ENCODE measurements around the gene RDH12.
"Not testable (repeated sequence)": the region's sequence is repeated elsewhere in the genome, so short reads cannot be mapped to it uniquely, and the experiment has no call there.

The RDH12 gene

DNA sequence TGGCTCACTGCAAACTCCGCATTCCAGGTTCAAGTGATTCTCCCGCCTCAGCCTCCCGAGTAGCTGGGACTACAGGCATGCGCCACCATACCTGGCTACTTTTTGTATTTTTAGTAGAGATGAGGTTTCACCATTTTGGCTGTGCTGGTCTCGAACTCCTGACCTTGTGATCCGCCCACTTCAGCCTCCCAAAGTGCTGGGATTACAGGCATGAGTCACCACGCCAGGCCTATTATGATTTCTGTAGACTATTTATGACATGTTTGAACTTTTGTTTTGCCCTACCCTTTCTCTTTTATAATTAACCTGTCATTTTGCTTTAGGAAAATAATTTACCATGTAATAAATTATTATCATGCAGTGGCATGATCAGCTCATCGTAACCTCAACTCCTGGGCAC is at the start of gene RDH12:
RDH12 (plus strand) TSS at position 395 of the 400 bp plus-strand sequence. CDS start 20,757 bp downstream, outside the sequence.
- DNase-seq, ATAC-seq: not testable (repeated sequence)

DNA sequence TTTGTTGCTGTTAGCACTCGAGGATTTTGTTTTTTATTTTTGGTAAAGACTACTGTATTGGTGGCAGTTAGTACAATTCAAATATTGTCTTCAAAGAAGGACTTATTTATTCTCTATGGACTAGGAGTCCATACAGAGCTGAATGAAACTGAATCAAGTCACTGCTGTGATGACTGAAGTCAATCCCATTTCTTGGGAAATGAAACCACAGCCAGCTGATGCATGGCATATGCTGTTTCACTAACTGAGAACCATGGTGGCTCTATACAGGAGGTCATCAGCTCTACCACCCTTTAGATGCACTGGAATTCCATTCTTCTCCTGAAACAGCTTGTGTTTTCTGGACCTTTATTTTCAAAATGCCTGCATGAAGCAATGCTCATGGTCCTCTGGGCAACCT is 49.5 kb upstream of the RDH12 start:
- ATAC-seq (no peak), DNase-seq (no peak)

DNA sequence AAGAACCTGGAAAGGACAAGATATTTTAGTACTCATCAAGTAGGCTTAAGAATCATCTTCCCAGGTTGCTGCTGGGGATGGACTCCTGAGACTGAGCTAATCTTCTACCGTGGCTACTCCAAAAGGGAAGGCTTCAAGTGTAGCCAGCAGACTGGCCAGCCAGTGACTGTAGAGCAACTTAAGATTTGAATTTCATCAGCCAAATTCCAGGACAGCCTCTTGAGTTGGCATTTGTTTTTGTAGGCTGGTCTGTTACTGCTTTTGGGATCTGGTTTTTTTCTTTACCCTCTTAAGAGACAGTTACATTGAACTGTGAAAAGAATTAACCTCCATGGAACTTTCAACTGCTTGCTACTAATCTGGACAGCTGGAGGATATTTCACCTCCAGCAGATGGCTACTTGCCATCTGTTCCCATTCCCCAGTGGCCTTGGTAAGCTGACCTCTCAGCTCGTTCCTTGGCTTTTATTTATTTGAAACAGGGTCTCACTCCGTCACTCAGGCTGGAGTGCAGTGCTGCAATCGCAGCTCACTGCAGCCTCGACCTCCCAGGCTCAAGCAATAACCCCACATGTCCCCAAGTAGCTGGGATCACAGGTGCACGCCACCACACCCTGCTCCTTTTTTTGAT is 47.9 kb upstream of the RDH12 start:
- ATAC-seq, result no peak
- DNase-seq, result no peak

DNA sequence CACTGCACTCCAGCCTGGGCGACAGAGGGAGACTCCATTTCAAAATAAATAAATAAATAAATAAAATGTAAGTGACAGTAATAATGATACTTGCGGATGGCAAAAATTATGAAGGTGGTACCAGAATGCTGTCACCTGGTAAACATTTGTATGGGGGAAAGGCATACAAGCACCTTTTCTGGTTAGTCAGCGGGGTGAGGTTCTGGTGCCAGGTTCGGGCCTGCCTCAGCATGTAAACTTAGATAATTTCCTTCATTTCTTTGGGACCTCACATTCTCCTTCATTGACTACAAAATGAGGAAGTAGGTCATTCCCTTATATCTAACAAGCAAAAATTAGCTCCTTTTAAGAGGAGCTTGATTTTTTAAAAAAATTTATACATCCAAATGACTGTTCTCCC is 38.1 kb upstream of the RDH12 start:
- no peak for DNase-seq

DNA sequence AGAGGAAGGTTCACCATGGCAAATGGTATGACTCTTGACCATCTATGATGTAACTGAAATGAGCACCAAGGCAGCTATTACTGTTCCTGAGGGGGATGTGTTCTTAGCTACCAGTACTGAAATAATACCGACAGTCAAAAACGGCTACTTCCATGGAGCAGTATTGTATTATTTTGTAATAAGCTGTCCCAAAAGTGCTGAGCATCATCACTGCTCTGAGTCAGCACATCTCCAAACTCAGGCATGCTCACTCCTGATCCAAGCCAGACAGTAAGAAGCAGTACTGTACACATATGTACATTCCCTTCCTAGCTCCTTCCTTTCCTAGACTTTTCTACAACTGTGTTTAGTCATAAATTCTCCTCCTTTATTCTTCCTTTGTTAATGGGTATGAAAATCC is 35.8 kb upstream of the RDH12 start:
- no peak for ATAC-seq
- DNase-seq, result no peak

More for the DNA sequence above, 38.1 kb upstream of the RDH12 start:
- no peak for ATAC-seq

DNA sequence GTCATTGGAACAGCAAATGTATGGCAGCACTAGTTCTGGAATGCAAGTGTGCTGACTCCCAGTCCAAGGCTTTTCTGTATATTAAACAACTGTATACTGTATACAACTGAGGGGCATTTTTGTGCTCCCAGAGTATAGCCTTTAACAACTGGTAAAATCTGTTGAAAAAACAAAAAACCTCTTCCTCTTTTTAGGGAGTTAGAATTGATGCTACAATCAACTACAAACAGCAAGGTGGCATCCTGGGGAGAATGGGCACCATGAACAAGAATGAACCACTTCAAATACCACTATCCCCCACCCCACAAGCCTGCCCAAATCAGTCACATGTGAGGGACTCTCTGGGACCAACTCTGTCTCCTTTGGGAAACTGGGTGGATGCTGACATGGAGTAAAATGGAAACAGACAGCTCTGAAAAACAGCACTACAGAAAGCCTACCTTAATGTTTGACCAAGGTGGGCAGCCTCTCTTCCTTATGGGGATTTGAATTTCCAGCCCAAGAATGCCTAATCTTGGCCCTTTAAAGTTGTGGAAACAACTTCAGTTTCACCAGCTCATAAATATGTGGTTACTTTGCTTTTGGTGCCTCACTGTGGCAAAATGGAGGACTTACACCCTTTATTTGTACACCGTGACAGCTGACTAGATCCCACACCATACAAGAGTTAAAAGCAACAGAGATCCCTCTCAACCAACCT is 34.8 kb upstream of the RDH12 start:
- ATAC-seq (peak; percentile 70), DNase-seq (no peak)

DNA sequence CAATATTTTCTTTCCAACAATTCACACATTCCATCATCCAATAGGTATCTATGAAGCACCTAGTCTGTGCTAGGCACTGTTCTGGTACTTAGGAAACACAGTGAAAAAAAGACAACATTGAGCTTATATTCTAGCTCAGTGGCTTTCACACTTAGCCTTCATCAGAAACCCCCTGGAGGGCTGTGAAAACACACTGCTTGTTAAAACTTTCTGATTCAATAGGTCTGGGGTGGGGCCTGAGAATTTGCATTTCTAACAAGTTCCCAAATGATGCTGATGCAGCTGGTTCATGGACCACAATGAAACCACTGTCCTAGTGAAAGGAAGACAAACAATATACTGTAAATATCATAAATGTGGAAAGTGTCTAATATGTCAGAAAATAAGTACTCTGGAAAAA is 33.1 kb upstream of the RDH12 start:
- ATAC-seq, result peak; percentile 68
- peak; percentile 15 for DNase-seq

DNA sequence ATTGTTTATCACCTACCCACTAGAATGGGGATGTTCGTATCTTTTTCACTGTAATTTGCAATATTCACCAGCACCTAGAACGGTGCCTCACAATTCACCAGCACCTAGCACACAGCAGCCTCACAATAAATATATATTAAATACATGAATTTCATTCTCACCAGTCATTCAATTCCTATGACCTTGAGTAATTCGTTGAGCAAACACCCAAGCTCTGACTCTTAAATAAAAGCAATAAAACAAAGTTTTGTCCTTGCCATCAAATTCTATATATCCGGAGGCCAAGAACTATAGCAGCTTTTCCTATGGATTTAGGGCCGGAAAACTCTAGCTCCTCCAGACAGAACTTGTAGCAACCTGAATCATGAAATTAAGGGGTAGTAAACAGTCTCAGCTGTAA is 28.2 kb upstream of the RDH12 start:
- DNase-seq, result no peak
- ATAC-seq, result no peak

DNA sequence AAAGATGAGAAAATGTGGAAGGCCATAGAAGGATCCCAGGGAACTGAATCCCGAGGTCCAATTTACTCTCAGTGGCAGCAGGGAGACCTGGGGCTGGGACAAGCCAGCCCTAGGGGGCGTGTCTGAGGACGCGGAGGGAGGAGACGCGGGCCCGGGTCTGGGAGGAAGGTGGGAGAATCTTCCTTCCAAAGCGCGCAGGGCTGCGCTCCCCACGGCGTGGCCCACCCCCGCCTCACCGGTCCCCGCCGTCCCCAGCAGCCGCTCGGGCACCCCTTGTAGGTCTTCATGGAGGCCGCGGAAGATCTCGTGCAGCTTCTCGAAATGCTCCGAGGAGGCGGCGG is 27.6 kb upstream of the RDH12 start:
- ATAC-seq, result peak; percentile 69
- DNase-seq, result peak; percentile 71

DNA sequence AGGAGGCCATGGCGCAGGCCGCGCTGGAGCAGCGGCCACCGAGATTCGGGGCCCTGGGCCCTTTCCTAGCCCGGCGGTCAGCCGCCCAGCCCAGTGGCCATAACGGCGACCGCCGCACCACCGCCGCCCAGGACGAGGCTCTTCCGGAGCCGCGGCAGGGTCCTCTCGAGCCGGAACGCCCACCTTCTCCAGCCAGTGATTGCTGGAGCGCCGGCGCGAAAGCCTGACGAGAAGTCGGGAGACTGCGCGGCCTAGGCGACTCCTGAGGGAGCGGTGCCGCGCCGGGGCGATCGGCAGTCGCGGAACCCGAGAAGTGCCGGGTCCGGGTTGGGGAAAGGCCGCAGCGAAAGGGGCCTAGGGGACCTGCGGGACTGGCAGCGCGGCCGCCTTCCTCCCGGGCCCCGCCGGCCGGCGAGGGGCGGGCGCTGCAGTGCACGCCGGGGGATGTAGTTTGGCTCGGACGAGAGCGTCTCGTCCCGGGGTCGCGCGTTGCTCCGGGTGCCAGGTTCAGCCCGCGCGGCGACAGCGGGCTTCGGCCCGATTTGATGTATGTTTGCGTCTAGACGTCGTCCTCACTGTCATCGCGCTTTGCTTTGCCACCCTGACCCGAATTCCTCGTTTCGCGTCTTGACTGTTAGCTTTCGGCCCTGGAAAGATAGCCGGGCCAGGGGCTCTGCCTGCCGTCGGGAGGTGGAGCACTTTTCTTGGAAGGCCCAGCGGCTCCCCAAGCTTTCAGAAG is 27.0 kb upstream of the RDH12 start, which contains the start of gene VTI1B:
VTI1B (minus strand) TSS at position 153 of the 739 bp plus-strand sequence; CDS start at position 10, 143 bp downstream.
- ATAC-seq (peak; percentile 95), DNase-seq (peak; percentile 81)

DNA sequence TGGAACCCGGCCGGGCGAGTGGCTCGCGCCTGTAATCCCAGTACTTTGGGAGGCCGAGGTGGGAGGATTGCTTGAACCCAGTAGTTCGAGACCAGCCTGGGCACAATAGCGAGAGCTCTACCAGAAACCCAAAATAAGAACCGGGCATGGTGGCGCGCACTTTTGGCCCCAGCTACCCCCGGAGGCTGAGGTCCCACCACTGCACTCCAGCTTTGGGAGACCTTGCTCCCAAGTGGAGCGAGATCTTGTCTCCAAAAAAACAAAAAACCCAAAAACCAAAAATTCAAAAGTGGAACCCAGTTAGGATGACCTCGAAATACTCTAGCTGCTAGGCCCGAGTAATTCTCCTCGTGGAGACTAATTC is 26.5 kb upstream of the RDH12 start:
- DNase-seq (no peak), ATAC-seq (no peak)

DNA sequence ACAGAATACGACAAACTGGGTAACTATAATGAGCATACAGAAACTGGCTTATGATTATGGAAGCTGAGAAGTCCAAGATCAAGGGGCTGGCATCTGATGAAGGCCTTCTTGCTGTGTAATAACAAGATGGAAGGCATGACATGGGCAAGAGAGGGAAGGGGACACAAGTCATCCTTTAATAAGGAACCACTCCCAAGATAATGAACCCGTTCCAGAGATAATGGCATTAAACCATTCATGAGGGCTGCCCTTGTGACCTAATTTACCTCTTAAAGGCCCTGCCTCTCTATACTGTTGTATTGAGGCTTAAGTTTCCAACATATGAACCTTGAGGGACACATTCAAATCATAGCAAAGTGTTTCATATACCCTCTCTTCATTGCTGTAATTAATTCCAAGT is 22.7 kb upstream of the RDH12 start:
- no peak for DNase-seq
- no peak for ATAC-seq

DNA sequence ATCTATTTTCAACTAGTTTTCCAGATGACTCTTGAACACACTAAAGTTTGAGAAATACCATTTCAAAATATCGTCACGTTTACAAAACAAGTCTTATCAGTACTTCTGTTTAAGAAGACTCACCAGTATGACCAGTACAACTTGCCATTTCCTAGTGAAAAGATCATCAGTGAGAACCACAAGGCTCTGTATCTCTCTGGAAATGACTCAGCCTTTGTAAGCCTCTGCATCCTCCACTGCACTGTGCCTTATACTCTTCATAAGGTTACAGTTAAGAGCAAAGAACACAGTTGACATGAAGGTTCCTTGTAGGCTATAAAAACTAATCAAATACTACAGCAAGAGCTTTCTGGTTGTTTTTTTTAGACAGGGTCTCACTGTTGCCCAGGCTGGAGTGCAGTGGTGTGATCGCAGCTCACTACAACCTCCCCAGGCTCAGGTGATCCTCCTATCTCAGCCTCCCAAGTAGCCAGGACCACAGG is 21.5 kb upstream of the RDH12 start:
- no peak for DNase-seq
- peak; percentile 96 for ATAC-seq

DNA sequence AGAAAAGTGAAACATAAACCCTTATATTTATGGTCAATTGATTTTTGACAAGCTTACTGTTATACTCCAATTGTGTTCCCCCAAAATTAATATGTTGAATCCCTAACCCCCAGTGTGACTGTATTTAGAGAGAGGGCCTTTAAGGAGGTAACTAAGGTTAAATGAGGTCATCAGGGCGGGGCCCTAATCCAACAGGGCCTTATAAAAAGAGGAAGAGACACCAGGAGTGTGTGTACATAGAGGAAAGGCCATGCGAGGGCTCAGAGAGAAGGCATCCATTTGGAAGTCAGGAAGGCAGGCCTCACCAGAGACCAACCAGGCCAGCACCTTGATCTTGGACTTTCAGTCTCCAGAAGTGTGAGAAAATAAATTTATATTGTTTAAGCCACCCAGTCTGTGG is 20.7 kb upstream of the RDH12 start:
- DNase-seq (no peak), ATAC-seq (no peak)

DNA sequence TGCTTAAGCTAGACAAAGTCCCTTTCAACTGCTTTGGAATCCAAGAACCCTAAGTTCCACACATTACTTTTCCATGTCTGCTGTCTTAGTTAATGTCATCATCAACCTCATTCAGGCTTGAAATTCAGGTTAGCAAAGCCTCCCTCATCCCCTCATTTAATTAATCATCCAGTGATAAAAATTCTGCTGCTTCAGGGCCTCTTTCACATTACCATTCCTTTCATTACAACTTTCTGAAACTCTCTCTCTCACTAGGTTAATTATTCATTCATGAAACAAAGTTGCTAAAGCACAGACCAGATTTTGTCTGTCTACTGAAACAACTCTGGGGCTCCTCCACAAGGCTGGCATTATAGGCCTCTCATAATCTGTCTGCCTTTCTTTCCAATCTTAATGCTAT is 17.8 kb upstream of the RDH12 start:
- ATAC-seq (no peak), DNase-seq (no peak)

DNA sequence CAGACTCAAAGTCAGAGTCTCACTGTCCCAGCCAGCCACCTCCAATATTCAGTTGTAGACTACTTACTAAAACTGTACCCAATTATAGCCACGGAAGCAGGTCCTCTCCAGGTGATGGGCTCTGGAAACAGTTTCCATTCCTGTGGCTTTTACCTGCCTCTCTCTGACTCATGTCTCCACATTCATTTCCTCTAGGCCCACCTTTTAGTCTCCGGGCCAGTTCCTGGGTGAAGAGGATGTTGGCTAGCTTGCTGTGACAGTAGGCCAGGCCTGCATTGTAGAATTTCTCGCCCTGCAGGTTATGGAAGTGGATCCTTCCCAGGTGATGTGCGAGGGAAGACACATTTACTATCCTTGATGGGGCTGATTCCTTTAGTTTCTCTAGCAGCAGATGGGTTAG is 11.7 kb upstream of the RDH12 start:
- DNase-seq, result no peak
- ATAC-seq, result no peak

DNA sequence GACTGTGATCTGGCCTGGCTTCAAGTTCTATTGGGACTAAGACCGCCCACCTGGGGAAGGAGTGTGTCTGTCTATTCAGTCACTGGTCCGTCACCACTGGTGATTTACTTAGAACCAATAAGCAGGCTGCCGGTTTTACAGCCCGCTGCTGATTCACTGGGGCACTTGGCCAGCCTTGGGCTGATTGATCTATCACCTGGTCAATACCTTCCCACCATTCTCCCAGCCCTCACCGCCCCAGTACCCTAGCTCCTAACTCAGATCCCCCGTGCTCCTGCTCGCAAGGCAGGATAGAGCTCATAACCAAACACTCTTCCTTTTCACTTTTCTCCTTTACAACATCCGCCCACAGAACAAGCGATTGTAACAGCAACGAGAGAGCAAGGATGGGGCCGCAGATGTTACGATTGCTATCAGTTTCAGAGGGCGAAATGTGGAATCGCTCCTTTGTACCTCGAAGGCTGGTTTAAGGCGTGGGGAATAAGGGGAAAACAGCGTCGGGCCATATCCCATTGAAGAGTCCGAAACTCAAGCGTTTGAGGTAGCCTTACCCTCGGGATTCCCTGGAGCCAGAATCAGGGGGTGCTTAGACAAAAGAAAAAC is 6.8 kb upstream of the RDH12 start:
- ATAC-seq (peak; percentile 94), DNase-seq (peak; percentile 79)

DNA sequence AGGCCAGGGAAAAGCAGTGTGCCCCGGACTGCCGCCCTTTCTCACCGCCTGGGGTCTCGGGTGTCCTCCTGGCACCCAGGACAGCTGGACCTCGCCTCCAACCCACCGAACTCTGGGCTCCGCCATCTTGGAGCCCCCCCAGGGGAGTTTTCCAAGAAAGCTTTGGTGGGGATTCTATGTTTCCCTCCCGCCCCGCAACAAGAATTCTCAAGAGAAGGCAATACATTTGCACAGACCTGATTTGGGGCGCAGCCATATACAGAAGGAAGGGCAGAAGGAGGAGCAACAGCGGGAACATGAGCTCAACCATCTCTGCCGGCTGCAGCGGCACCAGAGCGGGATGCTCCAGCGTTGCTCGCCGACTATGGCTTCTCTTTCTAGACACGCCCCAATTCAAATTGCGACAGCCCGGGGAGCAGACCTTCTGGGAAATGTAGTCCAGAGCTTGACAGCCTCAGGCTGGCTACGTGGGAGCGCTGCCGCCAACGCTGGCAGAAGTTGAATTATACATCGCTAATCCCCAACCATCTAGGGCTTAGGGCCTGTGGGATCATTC is 6.2 kb upstream of the RDH12 start, which contains the start of gene RDH11:
RDH11 (minus strand) TSS at position 371 of the 556 bp plus-strand sequence; CDS start at position 310, 61 bp downstream.
- DNase-seq (peak; percentile 81), ATAC-seq (peak; percentile 89)

DNA sequence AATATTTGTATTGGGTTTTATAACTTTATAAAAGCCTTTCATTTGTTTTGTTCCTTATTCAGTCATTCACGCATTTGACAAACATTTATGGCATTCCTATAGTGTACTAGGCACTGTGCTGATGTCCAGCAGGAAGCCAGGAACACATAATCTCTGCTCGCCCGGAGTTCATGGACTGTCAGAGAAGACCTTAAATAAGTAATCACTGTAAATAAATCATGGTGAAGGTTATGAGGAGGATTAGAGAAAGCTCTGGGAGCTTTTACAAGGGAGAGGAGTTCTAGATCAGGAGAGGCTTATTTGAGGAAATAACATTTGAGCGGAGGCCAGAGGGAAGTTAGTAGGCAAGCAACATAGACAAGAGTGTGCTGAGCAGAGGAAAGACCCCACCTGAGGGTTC is 4.7 kb upstream of the RDH12 start:
- DNase-seq (no peak), ATAC-seq (no peak)

DNA sequence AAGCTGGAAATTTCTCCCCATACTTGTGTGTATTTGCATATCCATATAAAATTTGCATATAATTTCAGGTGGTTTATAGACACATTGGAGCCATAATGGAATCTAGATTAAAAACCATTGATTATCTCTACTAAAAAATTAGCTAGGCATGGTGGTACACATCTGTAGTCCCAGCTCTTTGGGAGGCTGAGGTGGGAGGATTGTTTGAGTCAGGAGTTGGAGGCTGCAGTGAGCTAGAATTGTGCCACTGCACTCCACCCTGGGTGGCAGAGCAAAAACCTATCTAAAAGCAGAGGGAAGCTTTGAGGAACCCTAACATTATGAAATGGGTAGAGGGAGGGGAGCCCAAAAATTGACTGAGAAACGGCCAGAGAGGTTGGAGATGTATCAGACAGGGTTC is 3.5 kb upstream of the RDH12 start:
- ATAC-seq, result no peak
- no peak for DNase-seq

DNA sequence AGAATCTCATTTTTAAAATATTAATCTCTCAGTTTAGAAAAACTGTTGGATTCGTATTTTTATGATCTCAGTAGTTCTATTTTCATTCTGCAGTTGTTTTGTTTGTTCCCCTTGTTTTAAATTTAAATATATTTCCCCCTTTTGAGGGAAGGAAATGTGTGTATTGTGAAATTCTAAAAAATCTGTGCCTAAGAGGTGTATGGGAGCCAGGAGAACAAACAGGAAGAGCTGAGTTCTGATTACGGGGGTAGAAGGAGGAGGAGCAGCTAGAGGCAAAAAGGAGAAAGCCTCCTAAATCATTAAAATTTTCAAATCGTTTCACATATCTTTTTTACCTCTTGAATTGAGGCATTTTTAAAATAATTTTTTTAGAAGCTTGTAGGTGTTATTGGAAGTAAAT is 2.3 kb downstream of the RDH12 start:
- ATAC-seq (no peak), DNase-seq (no peak)

DNA sequence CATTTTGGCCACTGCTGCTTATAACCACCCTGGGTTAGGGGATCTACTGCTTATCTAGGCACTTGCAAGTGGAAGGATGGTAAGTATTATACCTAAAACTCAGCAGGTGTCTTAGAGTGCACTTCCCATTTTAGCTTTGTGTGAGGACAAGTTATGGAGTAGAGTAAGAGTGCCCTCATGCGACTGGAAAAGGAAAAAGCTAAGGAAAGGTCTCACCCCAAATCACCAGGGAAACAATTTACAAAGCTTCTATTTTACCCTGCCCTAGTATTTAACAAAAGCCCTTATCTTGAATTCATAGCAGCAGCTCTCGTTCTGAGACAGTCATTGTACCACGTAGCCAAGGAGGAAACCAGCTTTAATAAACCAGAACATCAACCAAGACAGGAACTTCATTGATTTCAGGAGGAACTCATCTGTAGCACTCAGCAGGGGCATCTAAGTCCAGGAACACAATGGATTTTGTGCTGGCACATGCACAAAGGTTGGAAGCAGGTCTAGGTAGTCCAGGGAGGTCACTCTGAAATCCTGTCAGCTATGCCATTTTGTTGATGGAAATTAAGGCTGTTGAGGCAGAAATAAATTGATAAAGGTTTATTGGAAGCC is 2.9 kb downstream of the RDH12 start:
- DNase-seq (no peak), ATAC-seq (peak; percentile 77)

Data from stimulated activated naive CD8-positive, alpha-beta T cell treated with anti-CD3 and anti-CD28 coated beads, Interleukin-15, Interleukin-2, amounts not matched to agents 100 U/mL and 50 U/mL, for 24 hours (primary cell).